ENCODE measurements around the gene FSHR.

GRCh38 chr2:48982887-48983435 is 171.4 kb downstream of the FSHR start:
- TF ChIP-seq CTCF (IDR thresholded peaks at IDR 0.05; ENCODE audit: low read length) = no peak
- TF ChIP-seq EZH2phosphoT487 (IDR thresholded peaks at IDR 0.05; ENCODE audit: low read length) = no peak

All from MM.1S (cell line).